ENCODE data around the gene RGS16. TPM values are rescaled to one million over a fixed set of nuclear protein-coding genes. Genes with fewer than 3 reads are reported as not detected.

Gene RGS16
- total and polyA plus RNA-seq, 9 of the 15 experiments (the other 6 are each of a cell fraction or from before 2014, with no cell fraction given) = 0.07 to 0.55 (median 0.36) TPM

- TF ChIP-seq, protein P1, sequence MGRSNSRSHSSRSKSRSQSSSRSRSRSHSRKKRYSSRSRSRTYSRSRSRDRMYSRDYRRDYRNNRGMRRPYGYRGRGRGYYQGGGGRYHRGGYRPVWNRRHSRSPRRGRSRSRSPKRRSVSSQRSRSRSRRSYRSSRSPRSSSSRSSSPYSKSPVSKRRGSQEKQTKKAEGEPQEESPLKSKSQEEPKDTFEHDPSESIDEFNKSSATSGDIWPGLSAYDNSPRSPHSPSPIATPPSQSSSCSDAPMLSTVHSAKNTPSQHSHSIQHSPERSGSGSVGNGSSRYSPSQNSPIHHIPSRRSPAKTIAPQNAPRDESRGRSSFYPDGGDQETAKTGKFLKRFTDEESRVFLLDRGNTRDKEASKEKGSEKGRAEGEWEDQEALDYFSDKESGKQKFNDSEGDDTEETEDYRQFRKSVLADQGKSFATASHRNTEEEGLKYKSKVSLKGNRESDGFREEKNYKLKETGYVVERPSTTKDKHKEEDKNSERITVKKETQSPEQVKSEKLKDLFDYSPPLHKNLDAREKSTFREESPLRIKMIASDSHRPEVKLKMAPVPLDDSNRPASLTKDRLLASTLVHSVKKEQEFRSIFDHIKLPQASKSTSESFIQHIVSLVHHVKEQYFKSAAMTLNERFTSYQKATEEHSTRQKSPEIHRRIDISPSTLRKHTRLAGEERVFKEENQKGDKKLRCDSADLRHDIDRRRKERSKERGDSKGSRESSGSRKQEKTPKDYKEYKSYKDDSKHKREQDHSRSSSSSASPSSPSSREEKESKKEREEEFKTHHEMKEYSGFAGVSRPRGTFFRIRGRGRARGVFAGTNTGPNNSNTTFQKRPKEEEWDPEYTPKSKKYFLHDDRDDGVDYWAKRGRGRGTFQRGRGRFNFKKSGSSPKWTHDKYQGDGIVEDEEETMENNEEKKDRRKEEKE (IDR thresholded peaks at IDR 0.05; ENCODE audit: borderline replicate concordance in 1 of 2, control insufficient read depth in 1 of 2, low read depth in 2 of 2, low read length in 1 of 2) = no peak
- no peak for TF ChIP-seq BCOR (IDR thresholded peaks at IDR 0.05)
- no peak for TF ChIP-seq ZNF41 (CRISPR knock-in tag; conservative IDR thresholded peaks at IDR 0.05)
- no peak for TF ChIP-seq NEUROD1 (IDR thresholded peaks at IDR 0.05; ENCODE audit: borderline replicate concordance, low read depth, low read length, partially characterized antibody)
- no peak for TF ChIP-seq TBL1XR1 (IDR thresholded peaks at IDR 0.05; ENCODE audit: low read length in 2 of 2)
- TF ChIP-seq LARP7 (IDR thresholded peaks at IDR 0.05) = no peak
- TF ChIP-seq, protein P2, sequence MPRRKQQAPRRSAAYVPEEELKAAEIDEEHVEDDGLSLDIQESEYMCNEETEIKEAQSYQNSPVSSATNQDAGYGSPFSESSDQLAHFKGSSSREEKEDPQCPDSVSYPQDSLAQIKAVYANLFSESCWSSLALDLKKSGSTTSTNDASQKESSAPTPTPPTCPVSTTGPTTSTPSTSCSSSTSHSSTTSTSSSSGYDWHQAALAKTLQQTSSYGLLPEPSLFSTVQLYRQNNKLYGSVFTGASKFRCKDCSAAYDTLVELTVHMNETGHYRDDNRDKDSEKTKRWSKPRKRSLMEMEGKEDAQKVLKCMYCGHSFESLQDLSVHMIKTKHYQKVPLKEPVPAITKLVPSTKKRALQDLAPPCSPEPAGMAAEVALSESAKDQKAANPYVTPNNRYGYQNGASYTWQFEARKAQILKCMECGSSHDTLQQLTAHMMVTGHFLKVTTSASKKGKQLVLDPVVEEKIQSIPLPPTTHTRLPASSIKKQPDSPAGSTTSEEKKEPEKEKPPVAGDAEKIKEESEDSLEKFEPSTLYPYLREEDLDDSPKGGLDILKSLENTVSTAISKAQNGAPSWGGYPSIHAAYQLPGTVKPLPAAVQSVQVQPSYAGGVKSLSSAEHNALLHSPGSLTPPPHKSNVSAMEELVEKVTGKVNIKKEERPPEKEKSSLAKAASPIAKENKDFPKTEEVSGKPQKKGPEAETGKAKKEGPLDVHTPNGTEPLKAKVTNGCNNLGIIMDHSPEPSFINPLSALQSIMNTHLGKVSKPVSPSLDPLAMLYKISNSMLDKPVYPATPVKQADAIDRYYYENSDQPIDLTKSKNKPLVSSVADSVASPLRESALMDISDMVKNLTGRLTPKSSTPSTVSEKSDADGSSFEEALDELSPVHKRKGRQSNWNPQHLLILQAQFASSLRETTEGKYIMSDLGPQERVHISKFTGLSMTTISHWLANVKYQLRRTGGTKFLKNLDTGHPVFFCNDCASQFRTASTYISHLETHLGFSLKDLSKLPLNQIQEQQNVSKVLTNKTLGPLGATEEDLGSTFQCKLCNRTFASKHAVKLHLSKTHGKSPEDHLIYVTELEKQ (CRISPR knock-in tag; IDR thresholded peaks at IDR 0.05) = 0 out of 2 replicates have a peak, but pooled peaks have one; percentile 56
- no peak for TF ChIP-seq RBM14 (IDR thresholded peaks at IDR 0.05; ENCODE audit: borderline replicate concordance, insufficient read depth, low read depth, low read length)
- TF ChIP-seq MAZ (CRISPR knock-in tag; conservative IDR thresholded peaks at IDR 0.05 in 1 of 2, IDR thresholded peaks at IDR 0.05 in 1 of 2) = no peak
- TF ChIP-seq MEIS2 (IDR thresholded peaks at IDR 0.05; ENCODE audit: partially characterized antibody) = peak; percentile 47
- TF ChIP-seq, protein P3, sequence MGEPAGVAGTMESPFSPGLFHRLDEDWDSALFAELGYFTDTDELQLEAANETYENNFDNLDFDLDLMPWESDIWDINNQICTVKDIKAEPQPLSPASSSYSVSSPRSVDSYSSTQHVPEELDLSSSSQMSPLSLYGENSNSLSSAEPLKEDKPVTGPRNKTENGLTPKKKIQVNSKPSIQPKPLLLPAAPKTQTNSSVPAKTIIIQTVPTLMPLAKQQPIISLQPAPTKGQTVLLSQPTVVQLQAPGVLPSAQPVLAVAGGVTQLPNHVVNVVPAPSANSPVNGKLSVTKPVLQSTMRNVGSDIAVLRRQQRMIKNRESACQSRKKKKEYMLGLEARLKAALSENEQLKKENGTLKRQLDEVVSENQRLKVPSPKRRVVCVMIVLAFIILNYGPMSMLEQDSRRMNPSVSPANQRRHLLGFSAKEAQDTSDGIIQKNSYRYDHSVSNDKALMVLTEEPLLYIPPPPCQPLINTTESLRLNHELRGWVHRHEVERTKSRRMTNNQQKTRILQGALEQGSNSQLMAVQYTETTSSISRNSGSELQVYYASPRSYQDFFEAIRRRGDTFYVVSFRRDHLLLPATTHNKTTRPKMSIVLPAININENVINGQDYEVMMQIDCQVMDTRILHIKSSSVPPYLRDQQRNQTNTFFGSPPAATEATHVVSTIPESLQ (CRISPR knock-in tag; IDR thresholded peaks at IDR 0.05) = no peak
Measured at GRCh38 chr1:182630586-182630985, 26.4 kb upstream of the RGS16 start (continued).

Data from K562 (cell line).